GF-D8 (cell line): ENCODE measurements around the gene ANKRD18B.
A peak's percentile ranks its signal among the peaks of the same experiment; 100 is the strongest.
"Not testable (repeated sequence)": the region's sequence is repeated elsewhere in the genome, so short reads cannot be mapped to it uniquely, and the experiment has no call there.

Experiments used
- DNase-seq: peaks from one replicate; lab custom pipeline; 2025; lab: John Stamatoyannopoulos, UW

The ANKRD18B gene

GRCh38 chr9:33611358-33611757 is 87.3 kb downstream of the ANKRD18B start:
- no peak for DNase-seq

- DNase-seq = not testable (repeated sequence)
Observed at GRCh38 chr9:33612410-33612809, 88.4 kb downstream of the ANKRD18B start.

- no peak for DNase-seq
Observed at GRCh38 chr9:33614001-33614687, 90.1 kb downstream of the ANKRD18B start.

- not testable (repeated sequence) for DNase-seq
Observed at GRCh38 chr9:33618370-33618769, 94.3 kb downstream of the ANKRD18B start.

GRCh38 chr9:33619666-33620404 is 95.8 kb downstream of the ANKRD18B start:
- DNase-seq = peak; percentile 53

- DNase-seq = no peak
Observed at GRCh38 chr9:33620738-33621439, 96.8 kb downstream of the ANKRD18B start.
